Medulla oblongata (tissue), 1 donor: Measurements from ENCODE around the gene NDUFS6.
"Not testable (repeated sequence)": the region's sequence is repeated elsewhere in the genome, so short reads cannot be mapped to it uniquely, and the experiment has no call there.

Experiments used
- DNase-seq: peaks from one replicate; pipeline ENCODE4 v3.0.0-alpha.2; 2015; ENCODE audit errors: extremely low spot score

Gene NDUFS6

GRCh38 chr5:1833264-1834021 is 32.2 kb downstream of the NDUFS6 start:
- no peak for DNase-seq

GRCh38 chr5:1834022-1834551 is 32.9 kb downstream of the NDUFS6 start:
- no peak for DNase-seq

- DNase-seq, result no peak
Observed at GRCh38 chr5:1834721-1835429, 33.7 kb downstream of the NDUFS6 start.

- DNase-seq, result no peak
Observed at GRCh38 chr5:1835431-1835830, 34.2 kb downstream of the NDUFS6 start.

GRCh38 chr5:1836176-1836890 is 35.1 kb downstream of the NDUFS6 start:
- DNase-seq, result no peak

- no peak for DNase-seq
Observed at GRCh38 chr5:1836891-1837880, 36.0 kb downstream of the NDUFS6 start.

- DNase-seq, result no peak
Observed at GRCh38 chr5:1838013-1838412, 36.8 kb downstream of the NDUFS6 start.

- DNase-seq, result no peak
Observed at GRCh38 chr5:1840071-1840547, 38.9 kb downstream of the NDUFS6 start.

- no peak for DNase-seq
Observed at GRCh38 chr5:1840741-1841521, 39.7 kb downstream of the NDUFS6 start.

- no peak for DNase-seq
Observed at GRCh38 chr5:1842004-1842819, 41.0 kb downstream of the NDUFS6 start.

GRCh38 chr5:1843761-1844160 is 42.6 kb downstream of the NDUFS6 start:
- not testable (repeated sequence) for DNase-seq

- no peak for DNase-seq
Observed at GRCh38 chr5:1844708-1845436, 43.7 kb downstream of the NDUFS6 start.

- no peak for DNase-seq
Observed at GRCh38 chr5:1845696-1846095, 44.5 kb downstream of the NDUFS6 start.

- no peak for DNase-seq
Observed at GRCh38 chr5:1846583-1846982, 45.4 kb downstream of the NDUFS6 start.

GRCh38 chr5:1847056-1847455 is 45.8 kb downstream of the NDUFS6 start:
- no peak for DNase-seq

GRCh38 chr5:1847611-1848010 is 46.4 kb downstream of the NDUFS6 start:
- no peak for DNase-seq

GRCh38 chr5:1850324-1851154 is 49.3 kb downstream of the NDUFS6 start:
- no peak for DNase-seq
